Tibial artery (tissue), 4 donors: ENCODE data around the gene PTS.

Experiments
- DNase-seq, 2 donors: peaks; one replicate each; pipeline ENCODE4 v3.0.0-alpha.2; 2019
- H3K27ac ChIP-seq, 2 donors: fragments of 200-600 bp; sonication (generic) in 1 of 2; 1 replicate in 1 of 2; 2 replicates in 1 of 2; pipeline ENCODE4 v1.5.1; 2018 to 2019; ENCODE audit warnings: mild to moderate bottlenecking in 1 of 2
- H3K27me3 ChIP-seq, 2 donors: fragments of 200-600 bp; sonication (generic) in 1 of 2; one replicate each; pipeline versions ENCODE4 v1.5.1 to v1.6.0; 2016 to 2019
- H3K36me3 ChIP-seq, 3 donors: fragments of 200-600 bp; sonication (generic) in 2 of 3; one replicate each; pipeline ENCODE4 v1.5.1; 2016 to 2019; ENCODE audit warnings: mild to moderate bottlenecking in 2 of 3
- H3K4me1 ChIP-seq, 4 donors: fragments of 200-600 bp; sonication (generic) in 2 of 4; 1 replicate in 3 of 4; 2 replicates in 1 of 4; pipeline ENCODE4 v1.5.1; 2016 to 2019
- H3K4me3 ChIP-seq, 2 donors: fragments of 200-600 bp; sonication (generic) in 1 of 2; 1 replicate in 1 of 2; 2 replicates in 1 of 2; pipeline ENCODE4 v1.5.1; 2018 to 2019; ENCODE audit warnings: mild to moderate bottlenecking in 2 of 2
- H3K9me3 ChIP-seq, 3 donors: fragments of 200-600 bp; sonication (generic) in 1 of 3; one replicate each; pipeline ENCODE4 v1.5.1; 2016 to 2019
- CTCF ChIP-seq, 2 experiments: fragments of 200-600 bp in 1 of 2; fragments of 450-650 bp in 1 of 2; IDR thresholded peaks; one replicate each; pipeline ENCODE4 v1.5.1; 2017 to 2019; ENCODE audit warnings: antibody characterized with exemption in 2 of 2, mild to moderate bottlenecking in 1 of 2, moderate library complexity in 1 of 2
- intact Hi-C: fragments of 100-400 bp; cut with DNase I; formaldehyde crosslinking; loops from one replicate; pipeline ENCODE4 v1.15.0; 2023; ENCODE audit warnings: low total_unique reads

The PTS gene

GRCh38 chr11:112213753-112214152 lies 12.5 kb upstream of the PTS start:
- no peaks in the 10 kb centered on the region for H3K36me3 ChIP-seq
- intact Hi-C loops = no loop called here
- TF ChIP-seq CTCF (IDR thresholded peaks at IDR 0.05) = no peak
- no peak overlapping the region for H3K27ac ChIP-seq
- H3K4me1 ChIP-seq = no peaks in the 10 kb centered on the region
- H3K27me3 ChIP-seq = no peaks in the 10 kb centered on the region
- no peaks in the 10 kb centered on the region for H3K9me3 ChIP-seq
- DNase-seq = no peak
- no peak overlapping the region for H3K4me3 ChIP-seq

DNA sequence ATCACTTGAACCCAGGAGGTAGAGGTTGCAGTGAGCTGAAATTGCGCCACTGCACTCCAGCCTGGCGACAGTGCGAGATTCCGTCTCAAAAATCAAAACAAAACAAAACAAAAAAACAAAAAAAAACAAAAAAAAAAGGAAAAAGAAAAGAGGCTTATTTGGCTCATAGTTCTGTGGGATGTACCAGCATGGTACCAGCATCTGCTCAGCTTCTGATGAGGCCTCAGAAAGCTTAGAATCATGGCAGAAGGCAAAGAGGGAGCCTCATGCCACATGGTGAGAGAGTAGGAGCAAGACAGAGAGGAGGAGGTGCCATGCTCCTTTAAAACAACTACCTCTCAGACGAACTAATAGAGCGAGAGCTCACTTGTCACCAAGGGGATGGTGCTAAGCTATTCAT lies 10.6 kb upstream of the PTS start:
- H3K27me3 ChIP-seq = no peaks in the 10 kb centered on the region
- no peak for DNase-seq
- H3K9me3 ChIP-seq = no peaks in the 10 kb centered on the region
- no peaks in the 10 kb centered on the region for H3K36me3 ChIP-seq
- intact Hi-C loops = no loop called here
- no peak for TF ChIP-seq CTCF (IDR thresholded peaks at IDR 0.05)
- no peak overlapping the region for H3K27ac ChIP-seq
- no peak overlapping the region for H3K4me3 ChIP-seq
- peaks cover 0 to 4% (median 0%) of the 10 kb centered on the region in 4 donors for H3K4me1 ChIP-seq

- no peak for TF ChIP-seq CTCF (IDR thresholded peaks at IDR 0.05)
- Histone ChIP-seq H3K27ac (no peak overlapping the region), H3K9me3 (no peaks in the 10 kb centered on the region), H3K4me1 (peaks cover 0 to 4% (median 0%) of the 10 kb centered on the region in 4 donors), H3K4me3 (no peak overlapping the region), H3K27me3 (no peaks in the 10 kb centered on the region), H3K36me3 (no peaks in the 10 kb centered on the region)
- intact Hi-C loops = no loop called here
- DNase-seq = no peak
These were observed 9.6 kb upstream of the PTS start for GRCh38 chr11:112216561-112217105.

DNA sequence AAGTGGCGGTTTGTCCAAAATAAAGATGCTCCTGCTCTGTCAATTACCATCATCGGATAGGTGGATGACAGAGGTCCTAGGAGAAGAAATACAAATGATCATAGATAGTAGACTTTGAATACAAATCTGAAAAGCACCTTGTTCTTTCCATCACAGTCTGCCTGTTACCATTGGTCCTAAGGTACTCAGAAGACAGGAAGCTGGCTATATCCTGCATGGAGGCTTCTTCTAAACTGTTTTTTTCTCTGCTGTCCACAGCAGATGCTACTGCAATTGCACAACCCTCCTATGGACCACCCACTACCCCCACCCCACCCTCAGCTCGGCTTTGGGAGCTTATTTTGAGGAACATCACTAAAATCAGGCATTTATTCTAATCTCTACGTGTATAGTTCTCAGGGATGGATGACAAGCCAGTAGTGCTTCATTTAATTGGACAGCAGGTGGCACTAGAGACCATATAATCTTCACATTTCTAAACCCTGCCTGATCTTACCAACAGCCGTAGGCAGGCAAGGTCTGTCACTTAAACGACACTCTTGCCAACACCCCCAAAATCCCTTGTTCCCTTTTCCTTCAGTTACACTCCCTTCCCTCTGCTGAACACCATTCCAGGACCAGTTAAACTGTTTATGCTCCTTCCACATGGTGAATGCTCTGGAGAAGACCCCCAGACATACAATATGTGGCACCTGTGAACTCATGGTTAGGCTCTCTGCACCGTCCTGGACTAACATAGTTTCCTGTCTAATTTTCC lies 6.6 kb upstream of the PTS start:
- no peak for DNase-seq
- no peaks in the 10 kb centered on the region for H3K36me3 ChIP-seq
- H3K9me3 ChIP-seq = no peaks in the 10 kb centered on the region
- peak; percentile 80 to 83 for TF ChIP-seq CTCF (IDR thresholded peaks at IDR 0.05)
- peaks cover 0 to 4% (median 0%) of the 10 kb centered on the region in 4 donors for H3K4me1 ChIP-seq
- no peak overlapping the region for H3K4me3 ChIP-seq
- H3K27me3 ChIP-seq = no peaks in the 10 kb centered on the region
- intact Hi-C loops = loop anchor here (2.0 kb wide), 1 partner anchor 61 kb away; no protein-coding TSS in a partner anchor
- no peak overlapping the region for H3K27ac ChIP-seq

- Histone ChIP-seq H3K4me1 (peaks cover 0 to 7% (median 2%) of the 10 kb centered on the region in 4 donors), H3K4me3 (no peak overlapping the region), H3K27ac (no peak overlapping the region), H3K27me3 (no peaks in the 10 kb centered on the region), H3K9me3 (no peaks in the 10 kb centered on the region), H3K36me3 (no peaks in the 10 kb centered on the region)
- no peak for DNase-seq
- intact Hi-C loops = loop anchor here (2.0 kb wide), 1 partner anchor 59 kb away; no protein-coding TSS in a partner anchor
- no peak for TF ChIP-seq CTCF (IDR thresholded peaks at IDR 0.05)
These were observed 4.9 kb upstream of the PTS start for GRCh38 chr11:112221274-112221835.
